PFSK-1 (cell line): ENCODE data around the gene CCR2.

Source experiments
- FOXP2 ChIP-seq: optimal IDR thresholded peaks from 2 replicates; pipeline ENCODE3; 2011; ENCODE audit warnings: borderline replicate concordance, control low read depth, inconsistent platforms; ENCODE audit not compliant: insufficient read depth; ENCODE audit errors: extremely low read length, extremely low read depth
- POLR2AphosphoS5 ChIP-seq: IDR thresholded peaks from 2 replicates; pipeline ENCODE4 v1.6.1; 2012; ENCODE audit warnings: low read depth, mild to moderate bottlenecking, control low read depth, low read length, moderate library complexity
- REST ChIP-seq, 2 experiments: IDR thresholded peaks; 2 replicates each; pipeline versions ENCODE4 v1.6.1 to v1.8.0; 2011 to 2012; ENCODE audit warnings: low read depth in 2 of 2, low read length in 2 of 2, control low read depth in 1 of 2, inconsistent platforms in 1 of 2, mild to moderate bottlenecking in 1 of 2, moderate library complexity in 1 of 2; ENCODE audit not compliant: insufficient read depth in 1 of 2
- SIN3A ChIP-seq: IDR thresholded peaks from 2 replicates; pipeline ENCODE4 v1.6.1; 2012; ENCODE audit warnings: mild to moderate bottlenecking, low read length, moderate library complexity, borderline replicate concordance; ENCODE audit not compliant: insufficient read depth
- TAF1 ChIP-seq: IDR thresholded peaks from 2 replicates; pipeline ENCODE4 v1.6.1; 2012; ENCODE audit warnings: low read length, control low read depth, borderline replicate concordance; ENCODE audit not compliant: insufficient read depth

- TF ChIP-seq SIN3A (no peak), REST (IDR thresholded peaks at IDR 0.05; ENCODE audit: insufficient read depth in 1 of 2, low read depth in 2 of 2, low read length in 2 of 2) (no peak), POLR2AphosphoS5 (no peak), TAF1 (no peak), FOXP2 (no peak)
Measured at GRCh38 chr3:46354478-46354877, 567 bp downstream of the CCR2 start.
